Cerebellar cortex (tissue), 1 donor: ENCODE results near the gene MYH7.

Source experiments
- DNase-seq: peaks from one replicate; pipeline ENCODE4 v3.0.0-alpha.2; 2015; ENCODE audit warnings: low spot score

MYH7 gene

DNA sequence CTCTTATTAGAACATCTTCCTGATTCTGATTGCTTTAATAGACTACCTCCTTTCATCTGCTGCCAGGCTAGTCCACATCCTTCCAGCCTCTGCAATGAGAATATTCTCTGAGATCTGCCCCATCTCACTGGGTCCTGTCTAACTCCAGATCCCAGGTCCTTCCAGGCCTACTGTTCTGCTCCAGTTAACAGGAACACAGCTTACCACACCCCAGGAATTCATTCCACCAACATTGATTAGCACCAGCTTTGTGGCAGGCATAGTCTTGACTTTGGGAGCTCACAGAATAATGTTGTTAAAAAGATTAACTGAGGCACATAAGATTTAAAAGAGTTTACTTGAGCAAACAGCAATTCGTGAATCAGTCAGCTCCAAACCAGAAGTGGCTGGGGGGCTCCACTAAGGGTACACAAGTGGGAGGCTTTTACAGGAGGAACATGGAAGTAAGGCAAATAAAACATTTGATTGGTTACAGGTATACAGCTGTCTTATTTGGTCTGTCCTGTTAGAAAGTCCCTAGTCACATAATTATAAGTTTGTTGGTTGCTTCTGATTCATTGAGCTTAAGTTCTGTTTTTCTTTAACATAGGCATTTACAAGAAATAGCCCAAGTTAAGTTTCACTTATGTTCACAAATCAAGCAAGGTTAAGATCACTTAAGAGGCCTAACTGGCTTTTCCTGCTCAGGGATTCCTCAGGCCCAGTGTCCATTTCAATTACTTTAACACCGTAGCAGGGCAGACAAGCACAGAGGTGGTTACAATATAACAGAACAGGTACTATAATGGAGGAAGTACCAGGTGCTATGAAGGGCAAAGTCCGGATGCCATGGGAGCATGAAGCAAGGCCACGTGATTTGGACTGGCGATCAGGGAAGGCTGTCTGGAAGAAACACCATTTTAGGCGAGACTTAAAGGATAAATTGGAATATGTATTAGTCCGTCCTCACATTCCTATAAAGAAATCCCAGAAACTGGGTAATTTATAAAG lies 12.2 kb upstream of the MYH7 start:
- no peak for DNase-seq

DNA sequence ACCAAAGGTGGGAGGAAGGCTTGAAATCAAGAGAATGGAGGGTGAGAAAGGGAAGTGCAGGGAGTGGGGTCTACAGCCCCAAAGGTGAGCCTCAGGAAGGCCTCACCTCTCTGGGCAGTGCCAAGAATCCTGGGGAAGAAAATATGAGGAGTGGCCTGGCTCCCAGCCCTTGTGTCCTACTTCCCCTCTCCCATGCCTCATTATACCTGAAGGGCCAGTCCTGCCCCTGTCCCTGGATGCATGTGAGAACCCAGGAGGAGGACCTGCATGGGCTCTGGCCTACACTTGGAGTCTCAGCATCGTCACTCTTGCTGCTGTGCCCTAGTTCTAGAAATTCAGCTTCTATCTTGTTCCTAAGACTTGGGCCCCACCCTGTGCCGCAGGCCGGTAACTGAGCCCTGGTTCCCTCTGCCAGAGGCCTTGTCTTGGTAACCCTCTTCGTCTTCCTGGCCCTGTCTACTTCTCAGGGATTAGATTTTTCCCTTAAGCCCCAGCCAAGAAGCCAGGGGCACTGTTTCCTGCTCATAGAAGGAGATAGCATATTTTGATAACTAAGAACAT lies 10.9 kb upstream of the MYH7 start:
- no peak for DNase-seq

DNA sequence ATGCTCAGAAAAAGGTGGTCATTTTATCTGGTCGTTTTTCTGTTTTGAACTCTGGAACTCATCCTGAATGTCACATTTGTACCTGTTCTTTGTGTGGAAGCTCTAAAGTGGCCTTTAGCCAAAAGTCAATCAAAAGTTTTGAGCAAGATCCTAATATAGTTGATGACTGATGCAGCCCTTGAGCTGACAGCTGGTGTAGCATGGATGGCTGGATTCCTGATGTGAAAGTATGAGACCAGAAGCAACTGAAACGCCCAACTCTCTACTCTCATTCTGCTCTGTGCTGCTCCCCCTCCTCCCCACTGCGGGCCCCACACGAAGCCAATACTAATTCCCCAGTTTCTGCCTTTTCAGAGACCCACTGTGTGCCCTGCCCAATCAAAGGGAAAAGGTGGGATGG lies 10.3 kb upstream of the MYH7 start:
- no peak for DNase-seq

DNA sequence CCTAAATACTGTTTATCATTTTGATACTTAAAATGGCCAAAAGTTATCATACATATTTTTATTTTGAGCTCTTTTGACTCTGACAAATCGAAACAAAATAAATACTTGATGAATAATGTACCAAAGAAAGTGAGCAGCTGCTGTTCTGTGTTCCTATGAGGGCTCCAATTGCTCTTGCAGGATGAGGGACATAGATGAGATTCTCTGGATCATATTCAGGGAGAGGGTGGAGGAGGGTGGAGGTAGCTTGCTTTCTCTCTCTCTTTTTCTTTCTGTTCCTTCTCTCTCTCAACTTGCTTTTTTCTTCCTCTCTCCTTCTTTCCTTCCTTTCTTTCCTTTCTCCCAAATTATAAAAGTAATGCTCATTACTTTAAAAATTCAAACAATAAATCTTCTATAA lies 8.9 kb upstream of the MYH7 start:
- no peak for DNase-seq

DNA sequence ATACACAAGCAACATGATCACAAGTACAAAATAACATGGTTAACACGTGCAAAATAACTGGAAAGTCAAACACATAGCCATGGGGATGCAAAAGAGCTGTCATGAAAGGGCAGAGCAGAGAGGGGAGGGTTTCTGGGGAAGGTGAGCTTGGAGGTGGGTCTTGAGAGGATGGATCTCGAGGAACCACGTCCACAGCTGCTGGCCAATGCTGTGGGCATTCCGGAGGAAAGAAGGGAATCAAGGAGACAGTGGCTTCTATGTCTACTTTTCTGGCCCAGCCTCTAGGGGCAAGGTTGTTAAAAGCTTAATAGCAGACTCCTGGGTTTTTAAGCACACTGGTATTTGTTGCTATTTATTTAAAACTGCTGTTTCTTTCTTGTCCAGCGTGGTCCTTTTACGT lies 8.4 kb upstream of the MYH7 start:
- no peak for DNase-seq

DNA sequence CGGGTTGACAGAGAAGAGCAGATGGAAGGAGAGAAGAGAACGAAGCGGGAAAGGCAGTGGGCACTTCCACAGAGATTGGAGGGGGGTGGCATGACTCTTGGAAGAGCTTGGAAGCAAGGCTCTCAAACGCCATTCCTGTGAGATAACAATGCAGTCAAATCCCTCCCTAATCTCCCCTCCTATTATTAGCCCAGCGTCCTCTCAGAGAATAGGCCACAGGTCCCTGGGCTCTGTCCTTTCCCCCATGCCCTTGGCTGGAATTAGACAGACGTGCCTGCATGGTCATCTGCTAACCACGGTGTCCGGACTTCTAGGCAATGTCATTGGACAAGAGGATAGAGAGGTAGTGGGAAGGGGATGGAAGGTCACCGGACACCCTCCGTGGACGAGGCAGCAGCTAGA lies 8.0 kb upstream of the MYH7 start:
- DNase-seq = no peak

DNA sequence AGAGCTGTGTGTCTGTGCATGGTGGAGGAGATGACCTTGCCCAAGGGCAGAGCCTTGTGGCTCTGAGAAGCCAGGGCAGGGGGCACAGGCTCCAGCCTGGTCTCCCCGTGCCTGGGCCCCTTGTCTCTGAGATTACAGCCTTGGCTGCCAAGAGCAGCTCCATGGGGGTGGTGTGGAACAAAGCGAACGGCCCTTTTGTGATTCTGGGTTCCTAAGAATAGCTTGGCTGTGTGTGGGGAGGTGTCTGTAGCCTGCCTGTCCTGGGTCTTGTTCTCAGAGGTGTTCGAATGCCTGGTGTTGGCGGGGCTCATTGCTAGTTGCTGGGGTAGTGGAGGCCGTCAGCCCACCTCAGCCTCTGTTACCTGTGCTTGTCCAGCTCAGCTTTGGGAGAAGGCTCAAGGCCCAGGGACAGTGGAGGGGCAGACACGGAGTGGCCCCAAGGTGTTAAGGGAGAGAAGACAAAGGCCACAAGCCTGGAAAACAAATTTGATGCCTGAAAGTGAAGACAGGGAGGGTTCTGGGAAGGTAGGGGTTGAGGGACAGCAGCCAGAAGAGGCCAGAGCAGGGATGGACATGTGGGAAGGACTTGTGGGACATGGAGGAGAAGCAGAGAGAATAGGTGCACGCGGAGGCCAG lies 7.4 kb upstream of the MYH7 start:
- no peak for DNase-seq

DNA sequence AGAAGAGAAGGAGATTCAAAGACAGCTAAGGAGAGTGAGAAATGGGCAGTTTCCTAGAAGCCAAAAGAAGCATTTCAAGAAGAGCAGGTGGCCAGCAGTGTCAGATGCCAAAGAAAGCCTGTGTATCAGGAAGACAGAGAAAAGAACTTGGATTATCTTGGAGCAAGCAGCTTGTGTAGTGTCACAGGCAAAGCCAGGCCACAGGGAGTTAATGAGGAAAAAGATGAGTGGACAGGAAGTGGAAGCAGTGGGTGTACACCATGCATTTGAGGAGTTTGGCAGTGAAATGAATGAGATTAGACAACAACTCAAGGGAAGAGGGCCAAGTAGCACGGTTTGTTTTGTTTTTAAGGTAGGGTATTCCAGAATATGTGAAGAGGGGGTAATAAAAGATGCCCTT lies 5.6 kb upstream of the MYH7 start:
- no peak for DNase-seq

DNA sequence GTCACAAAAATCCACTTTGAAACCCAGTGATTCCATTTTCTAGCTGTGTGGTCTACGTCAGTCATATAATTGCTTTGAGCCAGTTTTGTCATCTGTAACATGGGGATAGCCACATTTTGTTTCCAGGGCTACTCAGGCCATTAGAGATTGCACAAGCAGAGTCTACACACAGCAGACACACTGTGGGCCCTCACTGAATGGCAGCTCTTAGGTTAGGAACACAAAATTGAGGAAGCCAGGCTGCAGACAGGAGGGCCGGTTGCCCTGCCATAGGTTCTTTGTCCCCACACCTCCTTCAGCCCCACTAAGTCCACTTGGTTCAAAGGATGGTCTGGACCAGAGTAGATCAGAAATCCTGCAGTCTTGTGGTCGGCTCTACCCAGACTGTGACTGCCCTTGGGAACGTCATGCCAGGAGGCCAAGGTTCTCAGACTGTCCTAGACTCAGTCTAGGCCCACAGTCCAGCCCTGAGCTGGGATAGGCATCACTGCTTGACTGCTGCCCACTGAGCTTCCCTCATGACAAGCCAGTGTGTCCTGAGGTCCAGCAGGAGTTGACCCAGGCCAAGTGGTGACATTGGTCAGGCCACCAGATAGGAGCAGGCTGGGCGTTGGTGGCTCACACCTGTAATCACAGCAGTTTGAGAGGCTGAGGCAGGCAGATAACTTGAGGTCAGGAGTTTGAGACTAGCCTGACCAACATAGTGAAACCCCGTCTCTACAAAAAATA lies 3.8 kb upstream of the MYH7 start:
- DNase-seq = no peak

DNA sequence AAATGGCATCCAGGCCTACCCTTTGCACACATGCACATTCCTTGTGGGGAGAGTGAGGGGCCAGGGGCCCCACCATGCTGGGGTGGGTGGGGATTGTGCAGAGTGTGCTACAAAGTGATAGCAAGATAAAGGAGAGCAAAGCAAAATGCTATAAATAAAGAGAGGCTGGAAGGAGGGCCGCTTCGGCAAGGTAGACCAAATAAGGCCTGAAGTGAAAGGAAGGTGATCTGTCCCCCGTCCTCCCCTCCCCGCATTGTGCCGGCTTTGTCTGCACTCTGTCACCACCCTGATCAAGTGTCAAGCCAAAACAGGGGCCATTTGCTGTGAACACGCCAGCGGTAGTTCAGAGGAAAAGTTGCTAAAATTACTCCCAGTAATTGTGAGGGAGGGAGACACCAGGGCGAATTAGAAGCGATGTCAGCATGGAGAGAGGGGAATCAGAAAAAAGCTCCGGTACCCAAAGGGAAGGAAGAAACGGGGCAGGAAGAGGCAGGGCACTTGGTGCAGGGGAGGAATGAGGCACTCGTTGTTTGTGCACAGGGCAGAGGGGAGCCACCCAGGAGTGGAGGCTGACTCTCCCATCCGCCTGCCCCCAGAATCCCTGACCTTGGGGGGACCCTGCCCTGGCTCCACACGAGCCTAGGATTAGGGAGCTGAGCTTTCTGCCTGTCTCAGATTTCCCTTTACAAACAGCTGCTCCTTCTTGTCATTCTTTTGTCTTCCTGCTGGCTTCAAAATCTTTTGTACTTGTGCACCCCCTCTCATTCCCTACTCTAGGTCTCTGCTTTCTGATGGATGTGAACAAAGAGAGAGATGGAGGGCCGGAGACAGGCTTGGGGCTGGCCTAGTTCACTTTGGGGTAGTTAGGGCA lies 2.9 kb upstream of the MYH7 start:
- DNase-seq = no peak

DNA sequence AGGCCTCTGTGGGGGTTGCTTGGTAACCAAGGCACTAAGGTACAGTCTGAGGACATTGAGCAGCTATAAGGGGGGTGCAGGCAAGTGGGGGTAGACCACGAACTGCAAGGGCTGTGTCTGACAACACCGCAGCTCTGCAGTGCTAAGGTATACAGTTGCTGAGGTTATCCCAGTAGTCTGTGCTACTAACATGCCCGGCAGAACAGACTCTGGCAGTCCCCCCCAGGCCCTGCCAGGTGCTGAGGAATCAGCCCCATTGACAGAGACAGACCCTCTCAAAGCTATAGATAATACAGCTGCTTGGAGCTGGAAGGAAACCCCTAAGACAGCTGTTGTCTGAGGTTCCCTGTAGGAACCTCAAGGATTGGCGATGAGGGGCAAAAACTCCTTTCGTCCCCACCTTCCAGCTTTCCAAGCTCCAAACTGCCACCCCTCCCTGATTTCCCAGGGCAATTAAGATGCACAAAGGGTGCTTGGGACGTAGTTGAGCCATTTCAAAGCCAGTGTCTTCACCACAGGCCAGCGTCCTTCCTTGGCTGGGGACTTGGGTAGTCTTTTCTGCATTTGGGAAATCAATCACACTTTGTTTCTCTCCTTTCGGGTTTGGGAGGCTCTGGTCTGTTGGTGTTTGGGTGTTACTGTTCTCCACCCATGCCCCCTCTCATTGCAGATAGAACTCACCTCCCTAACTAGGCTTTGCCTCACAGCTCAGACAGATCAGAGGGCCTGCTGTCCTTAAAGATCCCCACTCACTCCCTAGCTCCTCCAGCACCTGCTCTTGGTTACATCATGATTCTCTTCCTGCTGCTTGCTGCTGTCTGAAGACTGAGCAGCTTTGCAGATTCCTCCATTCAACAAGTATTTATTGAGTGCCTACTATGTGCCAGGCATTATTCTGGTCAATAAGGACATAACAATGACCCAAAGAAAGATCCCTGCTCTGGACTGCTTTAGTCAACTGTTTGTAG lies 2.0 kb upstream of the MYH7 start:
- no peak for DNase-seq

DNA sequence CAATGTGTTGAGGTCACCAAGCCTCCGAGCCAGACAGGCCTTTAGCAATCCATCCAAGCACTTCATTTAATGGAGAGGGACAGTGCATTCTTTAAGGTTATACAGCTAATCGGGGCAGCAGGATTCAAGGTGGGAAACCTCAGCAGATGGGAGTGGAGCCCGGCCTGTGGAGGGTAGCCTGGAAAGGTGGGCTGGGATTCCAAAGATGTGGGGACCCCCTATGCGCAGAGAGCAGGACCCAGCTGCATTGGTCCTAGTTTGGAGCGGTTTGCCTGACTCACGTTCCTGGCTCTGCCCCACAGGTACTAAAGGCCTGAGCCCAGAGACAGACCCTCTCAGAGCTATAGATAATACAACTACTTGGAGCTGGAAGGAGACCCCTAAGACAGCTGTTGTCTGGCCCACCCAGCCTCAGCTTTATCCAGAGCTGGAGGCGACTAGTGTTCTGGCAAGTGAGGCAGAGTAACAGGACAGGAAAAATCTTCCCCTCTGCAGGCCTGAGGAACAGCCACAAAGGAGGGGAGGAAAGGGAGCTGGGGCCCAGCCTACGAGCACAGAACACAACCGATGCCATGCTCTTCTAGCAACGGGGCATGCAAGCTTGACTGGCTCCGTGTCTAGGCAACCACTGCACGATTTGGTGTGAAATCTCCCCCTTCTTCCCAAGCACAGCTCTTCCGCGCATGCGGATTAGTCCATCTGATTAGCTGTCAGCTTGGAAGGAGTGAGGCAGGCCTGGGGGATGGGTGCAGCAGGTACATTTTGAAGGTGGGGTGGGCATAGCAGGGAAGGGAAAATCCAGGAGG lies 1.1 kb upstream of the MYH7 start:
- DNase-seq = peak; percentile 24

DNA sequence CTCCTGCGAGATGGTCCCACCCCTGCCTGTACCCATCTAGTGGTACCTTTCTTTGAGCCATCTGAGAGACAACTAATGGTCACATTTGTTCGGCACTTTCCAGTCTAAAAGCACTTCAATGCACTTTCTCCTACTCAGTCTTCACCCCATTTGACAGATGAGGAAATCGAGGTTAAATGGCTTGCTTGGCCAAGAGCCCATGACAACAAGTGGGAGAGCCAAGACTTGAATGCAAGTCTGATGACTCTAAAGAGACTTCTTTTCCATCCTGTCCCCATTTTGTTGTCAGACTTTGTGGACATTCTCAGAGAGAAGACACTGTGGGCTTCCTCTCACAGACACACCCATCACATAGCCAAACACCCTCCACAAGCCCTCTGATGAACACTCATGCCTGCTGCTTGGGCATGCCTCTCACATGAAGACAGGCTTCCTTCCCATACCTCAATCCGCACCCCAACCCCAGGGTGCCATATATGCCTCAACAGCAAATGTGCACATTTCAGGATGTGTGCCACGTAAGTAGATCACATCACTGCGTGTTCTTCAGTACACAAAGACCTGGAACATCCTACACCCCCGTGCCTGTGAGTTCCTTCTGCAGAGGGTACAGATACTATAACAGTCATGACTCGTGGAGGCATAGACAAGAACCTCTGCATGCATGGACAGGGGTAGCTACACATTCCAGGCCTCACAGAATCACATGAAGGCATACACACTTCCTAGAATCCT lies 805 bp downstream of the MYH7 start:
- no peak for DNase-seq

DNA sequence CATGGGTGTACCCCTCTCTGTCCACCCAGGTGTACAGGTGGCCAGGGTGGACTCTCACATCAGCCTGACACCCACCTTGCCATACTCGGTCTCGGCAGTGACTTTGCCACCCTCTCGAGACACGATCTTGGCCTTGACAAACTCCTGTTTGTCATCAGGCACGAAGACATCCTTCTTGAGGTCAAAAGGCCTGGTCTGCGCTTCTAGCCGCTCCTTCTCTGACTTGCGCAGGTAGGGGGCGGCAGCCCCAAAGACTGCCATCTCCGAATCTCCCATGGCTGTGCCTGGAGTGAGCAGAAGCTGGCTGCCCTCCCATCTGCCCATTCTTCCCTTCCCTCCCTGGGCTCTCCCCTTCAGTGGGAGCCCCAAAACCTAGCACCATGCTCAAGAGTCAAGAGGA lies 2.0 kb downstream of the MYH7 start:
- DNase-seq = no peak

DNA sequence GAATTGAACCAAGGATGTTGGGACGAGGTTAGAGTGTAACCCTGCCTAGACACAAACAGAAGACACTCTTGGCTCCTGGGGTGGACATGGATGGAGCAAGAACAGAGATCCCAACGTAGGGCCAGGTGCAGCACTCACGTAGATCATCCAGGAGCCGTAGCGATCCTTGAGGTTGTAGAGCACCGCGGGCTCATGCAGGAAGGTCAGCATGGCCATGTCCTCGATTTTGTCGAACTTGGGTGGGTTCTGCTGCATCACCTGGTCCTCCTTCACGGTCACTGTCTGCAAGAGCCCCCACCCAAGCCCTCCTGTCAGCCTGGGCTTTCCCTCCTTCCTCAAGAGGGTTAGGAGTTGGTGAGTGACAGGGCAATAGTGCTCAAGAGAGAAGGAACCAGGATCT lies 2.5 kb downstream of the MYH7 start:
- DNase-seq = no peak

DNA sequence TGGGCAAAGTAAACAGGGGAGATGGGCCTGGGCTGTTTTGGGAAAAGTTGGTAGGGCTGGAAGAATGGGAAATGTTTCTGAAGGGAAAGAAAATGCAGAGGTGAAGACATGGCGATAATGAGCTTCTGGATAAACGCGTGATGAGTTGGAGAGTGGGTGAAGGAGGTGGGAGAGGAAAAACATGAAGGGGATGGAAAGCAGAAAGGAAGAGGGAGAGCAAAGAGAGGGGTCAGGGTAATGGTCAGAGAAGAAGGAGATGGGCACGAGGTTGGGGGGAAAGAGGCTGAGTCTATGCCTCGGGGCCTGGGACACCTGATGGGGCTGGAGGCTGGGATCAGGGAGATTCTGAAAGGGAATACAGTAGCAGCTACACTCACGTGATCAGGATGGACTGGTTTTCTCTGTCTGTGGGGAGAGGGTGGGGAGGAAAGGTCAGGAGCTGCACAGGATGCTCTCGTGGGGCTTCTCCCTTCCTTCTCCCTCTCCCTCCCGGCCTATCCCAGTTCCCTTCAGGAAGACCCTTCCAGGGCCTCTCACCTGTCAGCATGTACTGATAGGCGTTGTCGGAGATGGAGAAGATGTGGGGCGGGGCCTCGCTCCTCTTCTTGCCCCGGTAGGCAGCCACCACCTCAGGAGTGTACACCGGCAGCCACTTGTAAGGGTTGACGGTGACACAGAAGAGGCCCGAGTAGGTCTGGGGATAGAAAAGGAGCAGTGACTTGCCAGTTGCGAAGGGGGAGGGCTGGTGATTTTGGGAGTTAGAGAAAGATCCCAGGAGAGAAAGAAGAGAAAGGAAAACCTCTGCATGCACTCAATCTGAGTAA lies 3.1 kb downstream of the MYH7 start:
- no peak for DNase-seq

DNA sequence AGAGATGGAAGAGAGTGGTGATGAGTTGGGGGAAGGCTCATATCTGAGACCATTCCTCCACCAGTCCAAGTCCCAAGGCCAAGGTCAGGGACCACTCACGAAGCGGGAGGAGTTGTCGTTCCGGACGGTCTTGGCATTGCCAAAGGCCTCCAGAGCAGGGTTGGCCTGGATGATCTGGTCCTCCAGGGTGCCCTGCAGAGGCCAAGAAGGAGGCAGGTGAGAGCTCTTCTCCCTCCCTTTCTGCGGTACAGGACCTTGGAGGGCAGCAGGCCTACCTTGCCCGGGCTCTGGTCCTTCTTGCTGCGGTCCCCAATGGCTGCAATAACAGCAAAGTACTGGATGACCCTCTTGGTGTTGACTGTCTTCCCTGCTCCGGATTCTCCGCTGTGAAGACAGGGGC lies 4.0 kb downstream of the MYH7 start:
- no peak for DNase-seq

DNA sequence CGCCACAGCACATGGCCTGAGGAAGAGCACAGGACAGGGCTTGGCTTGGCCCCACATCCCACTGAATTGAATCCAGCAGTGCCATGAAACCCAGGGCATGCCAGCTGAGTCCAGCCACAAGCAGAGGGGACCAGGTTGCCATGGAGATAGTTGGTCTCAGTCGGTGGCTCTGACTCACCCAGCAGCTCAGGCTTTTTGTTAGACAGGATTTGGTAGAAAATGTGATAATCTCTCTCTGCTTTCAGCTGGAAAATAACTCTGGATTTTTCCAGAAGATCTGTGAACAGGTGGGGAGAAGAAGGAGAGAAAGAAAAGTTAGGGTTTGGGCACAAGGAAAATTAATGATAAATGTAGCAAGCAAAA lies 4.8 kb downstream of the MYH7 start:
- DNase-seq = no peak
